ENCODE data around the gene GRIK1. TPM values are rescaled to one million over a fixed set of nuclear protein-coding genes. Genes with fewer than 3 reads are reported as not detected.

The GRIK1 gene
- total RNA-seq, 4 donors from 2014 or later = 0.15 to 0.29 (median 0.27) TPM; not detected in 1

- TF ChIP-seq CTCF (IDR thresholded peaks at IDR 0.05) = no peak
- TF ChIP-seq POLR2A (IDR thresholded peaks at IDR 0.05) = no peak
- no peak for DNase-seq
- H3K27ac ChIP-seq = no peak overlapping the region
- H3K36me3 ChIP-seq = no peaks in the 10 kb centered on the region
- intact Hi-C loops (cut with DNase I) = no loop called here
- no peaks in the 10 kb centered on the region for H3K4me1 ChIP-seq
- no peaks in the 10 kb centered on the region for H3K27me3 ChIP-seq
- H3K4me3 ChIP-seq (replicated peaks in 1 of 3) = no peak overlapping the region
- 71 to 95% methylated on average over 3 of the region's 3 CpGs for WGBS, 2 donors
- no peaks in the 10 kb centered on the region for H3K9me3 ChIP-seq
Observed at GRCh38 chr21:29789393-29789792, 150.4 kb downstream of the GRIK1 start.

GRCh38 chr21:29788752-29789151 lies 151.0 kb downstream of the GRIK1 start:
- WGBS, 2 donors = 73 to 77% methylated on average over 2 of the region's 2 CpGs
- TF ChIP-seq POLR2A (IDR thresholded peaks at IDR 0.05) (no peak), CTCF (IDR thresholded peaks at IDR 0.05) (no peak)
- H3K36me3 ChIP-seq = no peaks in the 10 kb centered on the region
- H3K9me3 ChIP-seq = no peaks in the 10 kb centered on the region
- intact Hi-C loops (cut with DNase I) = no loop called here
- H3K27ac ChIP-seq = no peak overlapping the region
- no peaks in the 10 kb centered on the region for H3K4me1 ChIP-seq
- no peaks in the 10 kb centered on the region for H3K27me3 ChIP-seq
- no peak overlapping the region for H3K4me3 ChIP-seq (replicated peaks in 1 of 3)
- no peak for DNase-seq

- no peaks in the 10 kb centered on the region for H3K4me1 ChIP-seq
- intact Hi-C loops (cut with DNase I) = no loop called here
- 86% methylated on average over 5 of the region's 5 CpGs for WGBS, 2 donors
- H3K27me3 ChIP-seq = no peaks in the 10 kb centered on the region
- TF ChIP-seq POLR2A (IDR thresholded peaks at IDR 0.05) (no peak), CTCF (IDR thresholded peaks at IDR 0.05) (no peak)
- H3K4me3 ChIP-seq (replicated peaks in 1 of 3) = no peak overlapping the region
- H3K9me3 ChIP-seq = no peaks in the 10 kb centered on the region
- no peak overlapping the region for H3K27ac ChIP-seq
- no peak for DNase-seq
- no peaks in the 10 kb centered on the region for H3K36me3 ChIP-seq
Observed at GRCh38 chr21:29787361-29787909, 152.4 kb downstream of the GRIK1 start.

- Histone ChIP-seq H3K4me1 (no peaks in the 10 kb centered on the region), H3K4me3 (replicated peaks in 1 of 3) (no peak overlapping the region), H3K36me3 (no peaks in the 10 kb centered on the region), H3K9me3 (no peaks in the 10 kb centered on the region), H3K27ac (no peak overlapping the region), H3K27me3 (no peaks in the 10 kb centered on the region)
- intact Hi-C loops (cut with DNase I) = no loop called here
- TF ChIP-seq POLR2A (IDR thresholded peaks at IDR 0.05) (no peak), CTCF (IDR thresholded peaks at IDR 0.05) (no peak)
- DNase-seq = no peak
- 73 to 84% methylated on average over 4 of the region's 4 CpGs for WGBS, 2 donors
Observed at GRCh38 chr21:29786496-29787360, 153.1 kb downstream of the GRIK1 start.

GRCh38 chr21:29777160-29777559 lies 162.6 kb downstream of the GRIK1 start:
- Histone ChIP-seq H3K27ac (no peak overlapping the region), H3K9me3 (no peaks in the 10 kb centered on the region), H3K4me1 (no peaks in the 10 kb centered on the region), H3K36me3 (no peaks in the 10 kb centered on the region), H3K4me3 (replicated peaks in 1 of 3) (no peak overlapping the region), H3K27me3 (no peaks in the 10 kb centered on the region)
- intact Hi-C loops (cut with DNase I) = no loop called here
- WGBS, 2 donors = 87 to 95% methylated on average over 2 of the region's 2 CpGs
- no peak for DNase-seq
- TF ChIP-seq POLR2A (IDR thresholded peaks at IDR 0.05) (no peak), CTCF (IDR thresholded peaks at IDR 0.05) (no peak)

Measured in thyroid gland (tissue), 4 donors.